PFSK-1 (cell line): ENCODE results near the gene ATP10D.

ENCODE experiments used
- FOXP2 ChIP-seq: optimal IDR thresholded peaks from 2 replicates; pipeline ENCODE3; 2011; ENCODE audit warnings: borderline replicate concordance, control low read depth, inconsistent platforms; ENCODE audit not compliant: insufficient read depth; ENCODE audit errors: extremely low read length, extremely low read depth
- POLR2AphosphoS5 ChIP-seq: IDR thresholded peaks from 2 replicates; pipeline ENCODE4 v1.6.1; 2012; ENCODE audit warnings: low read depth, mild to moderate bottlenecking, control low read depth, low read length, moderate library complexity
- REST ChIP-seq, 2 experiments: IDR thresholded peaks; 2 replicates each; pipeline versions ENCODE4 v1.6.1 to v1.8.0; 2011 to 2012; ENCODE audit warnings: low read depth in 2 of 2, low read length in 2 of 2, control low read depth in 1 of 2, inconsistent platforms in 1 of 2, mild to moderate bottlenecking in 1 of 2, moderate library complexity in 1 of 2; ENCODE audit not compliant: insufficient read depth in 1 of 2
- SIN3A ChIP-seq: IDR thresholded peaks from 2 replicates; pipeline ENCODE4 v1.6.1; 2012; ENCODE audit warnings: mild to moderate bottlenecking, low read length, moderate library complexity, borderline replicate concordance; ENCODE audit not compliant: insufficient read depth
- TAF1 ChIP-seq: IDR thresholded peaks from 2 replicates; pipeline ENCODE4 v1.6.1; 2012; ENCODE audit warnings: low read length, control low read depth, borderline replicate concordance; ENCODE audit not compliant: insufficient read depth

ATP10D gene

GRCh38 chr4:47486231-47486673 lies 1.2 kb downstream of the ATP10D start:
- TF ChIP-seq FOXP2 = no peak
- TF ChIP-seq POLR2AphosphoS5 = no peak
- no peak for TF ChIP-seq TAF1
- no peak for TF ChIP-seq SIN3A
- TF ChIP-seq REST (IDR thresholded peaks at IDR 0.05; ENCODE audit: insufficient read depth in 1 of 2, low read depth in 2 of 2, low read length in 2 of 2) = no peak

- TF ChIP-seq POLR2AphosphoS5 (no peak), TAF1 (no peak), SIN3A (no peak), FOXP2 (no peak), REST (IDR thresholded peaks at IDR 0.05; ENCODE audit: insufficient read depth in 1 of 2, low read depth in 2 of 2, low read length in 2 of 2) (no peak)
These were observed 3.6 kb downstream of the ATP10D start for GRCh38 chr4:47488706-47489105.

- TF ChIP-seq FOXP2 (no peak), REST (IDR thresholded peaks at IDR 0.05; ENCODE audit: insufficient read depth in 1 of 2, low read depth in 2 of 2, low read length in 2 of 2) (no peak), SIN3A (no peak), TAF1 (no peak), POLR2AphosphoS5 (no peak)
These were observed 5.5 kb downstream of the ATP10D start for GRCh38 chr4:47490550-47490949.

GRCh38 chr4:47493238-47494123 lies 8.4 kb downstream of the ATP10D start:
- TF ChIP-seq SIN3A (no peak), TAF1 (no peak), POLR2AphosphoS5 (no peak), REST (IDR thresholded peaks at IDR 0.05; ENCODE audit: insufficient read depth in 1 of 2, low read depth in 2 of 2, low read length in 2 of 2) (no peak), FOXP2 (no peak)

- TF ChIP-seq POLR2AphosphoS5 (no peak), SIN3A (no peak), FOXP2 (no peak), REST (IDR thresholded peaks at IDR 0.05; ENCODE audit: insufficient read depth in 1 of 2, low read depth in 2 of 2, low read length in 2 of 2) (no peak), TAF1 (no peak)
These were observed 9.0 kb downstream of the ATP10D start for GRCh38 chr4:47494124-47494430.
